ENCODE data around the gene CNFN. TPM values are rescaled to one million over a fixed set of nuclear protein-coding genes. Genes with fewer than 3 reads are reported as not detected.

The CNFN gene
- total and polyA plus RNA-seq, 8 donors, result 0.32 to 4.2 (median 0.70) TPM; not detected in 1

- H3K36me3 ChIP-seq, result no peaks in the 10 kb centered on the region
- FAIRE-seq (no peak), DNase-seq (no peak), ATAC-seq (no peak)
- TF ChIP-seq CTCF (IDR thresholded peaks at IDR 0.05), result no peak
- no peak overlapping the region for H3K27ac ChIP-seq
- H3K4me3 ChIP-seq, result peak overlapping the region in 2 of 4 donors; percentile 45 to 56
- no peaks in the 10 kb centered on the region for H3K27me3 ChIP-seq
- peaks cover 0 to 8% (median 0%) of the 10 kb centered on the region in 3 donors for H3K4me1 ChIP-seq
- 61 to 69% methylated on average over 14 to 15 of the region's 15 CpGs for WGBS, 2 donors
- no peaks in the 10 kb centered on the region for H3K9me3 ChIP-seq
- intact Hi-C loops (cut with DNase I), result no loop called here
These were observed 34.2 kb upstream of the CNFN start for GRCh38 chr19:42424345-42424707.

GRCh38 chr19:42423462-42424344, 33.6 kb upstream of the CNFN start:
- peak; percentile 78 to 89 (median 86) for DNase-seq
- no peak for TF ChIP-seq CTCF (IDR thresholded peaks at IDR 0.05)
- peak overlapping the region; percentile 23 to 56 (median 44) for H3K4me3 ChIP-seq
- no peak for FAIRE-seq
- H3K9me3 ChIP-seq, result no peaks in the 10 kb centered on the region
- WGBS, 2 donors, result 2 to 3% methylated on average over 64 to 65 of the region's 65 CpGs
- H3K27ac ChIP-seq, result peak overlapping the region in 3 of 4 donors; percentile 19 to 58 (median 40)
- no peaks in the 10 kb centered on the region for H3K36me3 ChIP-seq
- intact Hi-C loops (cut with DNase I), result no loop called here
- ATAC-seq, result peak; percentile 84 to 92 (median 90)
- H3K27me3 ChIP-seq, result no peaks in the 10 kb centered on the region
- peaks cover 0 to 8% (median 0%) of the 10 kb centered on the region in 3 donors for H3K4me1 ChIP-seq

- ATAC-seq, result peak; percentile 16 to 36 (median 26)
- Histone ChIP-seq H3K4me3 (peak overlapping the region; percentile 23 to 56 (median 44)), H3K4me1 (peaks cover 0 to 8% (median 0%) of the 10 kb centered on the region in 3 donors), H3K36me3 (no peaks in the 10 kb centered on the region), H3K27me3 (no peaks in the 10 kb centered on the region), H3K9me3 (no peaks in the 10 kb centered on the region), H3K27ac (peak overlapping the region in 3 of 4 donors; percentile 19 to 58 (median 40))
- DNase-seq, result peak in 3 of 6 donors; percentile 45 to 78 (median 69)
- no peak for FAIRE-seq
- TF ChIP-seq CTCF (IDR thresholded peaks at IDR 0.05), result no peak
- 16 to 26% methylated on average over 37 to 38 of the region's 38 CpGs for WGBS, 2 donors
- intact Hi-C loops (cut with DNase I), result no loop called here
These were observed 32.9 kb upstream of the CNFN start for GRCh38 chr19:42422901-42423461.

- no peak for FAIRE-seq
These were observed 32.2 kb upstream of the CNFN start for GRCh38 chr19:42422092-42422900.

More at GRCh38 chr19:42422092-42422900, 32.2 kb upstream of the CNFN start:
- WGBS, 2 donors, result 54 to 57% methylated on average over 17 of the region's 17 CpGs
- peak overlapping the region in 2 of 4 donors; percentile 45 to 56 for H3K4me3 ChIP-seq
- ATAC-seq (no peak), DNase-seq (no peak)
- H3K4me1 ChIP-seq, result peaks cover 0 to 8% (median 0%) of the 10 kb centered on the region in 3 donors
- no peaks in the 10 kb centered on the region for H3K9me3 ChIP-seq
- peak overlapping the region in 2 of 4 donors; percentile 55 to 58 for H3K27ac ChIP-seq
- H3K36me3 ChIP-seq, result no peaks in the 10 kb centered on the region
- intact Hi-C loops (cut with DNase I), result no loop called here
- TF ChIP-seq CTCF (IDR thresholded peaks at IDR 0.05), result no peak
- H3K27me3 ChIP-seq, result no peaks in the 10 kb centered on the region

All from pancreas (tissue), 10 donors.